GM18508 (cell line): ENCODE results near the gene CCR3.
"Not testable (repeated sequence)": the region's sequence is repeated elsewhere in the genome, so short reads cannot be mapped to it uniquely, and the experiment has no call there.

Experiments
- ATAC-seq: cut with Tn5 transposase; IDR thresholded peaks from one replicate; pipeline ENCODE4 v1.9.1; 2021; ENCODE audit warnings: moderate number of reproducible peaks; ENCODE audit not compliant: insufficient read depth, unreplicated experiment

Gene CCR3

DNA sequence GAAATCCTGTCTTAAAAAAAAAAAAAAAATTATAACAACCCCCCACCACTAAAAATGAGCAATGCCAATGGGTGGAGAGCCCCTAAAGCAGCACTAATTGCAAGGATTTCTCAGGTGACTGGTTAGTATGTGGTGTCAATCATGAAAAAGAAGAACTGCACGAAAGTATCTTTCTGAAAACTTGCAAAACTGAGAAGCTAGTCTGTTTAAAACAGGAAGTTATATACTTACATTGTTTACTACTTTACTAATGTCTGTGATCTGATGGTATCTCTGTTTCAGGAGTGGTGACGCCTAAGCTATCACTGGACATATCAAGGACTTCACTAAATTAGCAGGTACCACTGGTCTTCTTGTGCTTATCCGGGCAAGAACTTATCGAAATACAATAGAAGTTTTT, at the start of gene CCR3:
TSS of gene CCR3 (plus strand) at position 341 of the 400 bp plus-strand sequence. CDS start 22,699 bp downstream, outside the sequence.
- ATAC-seq, result no peak

DNA sequence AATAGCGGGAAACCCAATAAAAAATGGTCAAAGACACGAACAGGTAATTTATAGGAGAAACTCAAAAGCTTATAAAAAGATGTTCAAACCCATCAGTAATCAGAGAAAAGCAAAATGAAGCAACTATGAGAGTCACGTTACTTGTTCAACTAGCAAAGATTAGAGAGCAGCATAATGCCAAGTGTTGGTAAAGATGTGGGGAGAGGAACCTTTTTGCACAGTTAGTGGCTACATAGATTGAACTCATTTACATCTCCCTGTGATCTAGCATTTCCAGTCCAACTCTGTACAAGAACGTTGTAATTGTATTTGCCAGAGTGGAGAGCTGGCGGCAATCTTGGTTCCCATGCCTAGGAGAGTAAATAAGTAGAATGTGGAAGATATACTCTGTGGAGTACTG, 49.3 kb upstream of the CCR3 start:
- ATAC-seq, result no peak

- no peak for ATAC-seq
Measured at GRCh38 chr3:46193436-46193835, 48.8 kb upstream of the CCR3 start.

GRCh38 chr3:46194868-46195553, 47.2 kb upstream of the CCR3 start:
- no peak for ATAC-seq

DNA sequence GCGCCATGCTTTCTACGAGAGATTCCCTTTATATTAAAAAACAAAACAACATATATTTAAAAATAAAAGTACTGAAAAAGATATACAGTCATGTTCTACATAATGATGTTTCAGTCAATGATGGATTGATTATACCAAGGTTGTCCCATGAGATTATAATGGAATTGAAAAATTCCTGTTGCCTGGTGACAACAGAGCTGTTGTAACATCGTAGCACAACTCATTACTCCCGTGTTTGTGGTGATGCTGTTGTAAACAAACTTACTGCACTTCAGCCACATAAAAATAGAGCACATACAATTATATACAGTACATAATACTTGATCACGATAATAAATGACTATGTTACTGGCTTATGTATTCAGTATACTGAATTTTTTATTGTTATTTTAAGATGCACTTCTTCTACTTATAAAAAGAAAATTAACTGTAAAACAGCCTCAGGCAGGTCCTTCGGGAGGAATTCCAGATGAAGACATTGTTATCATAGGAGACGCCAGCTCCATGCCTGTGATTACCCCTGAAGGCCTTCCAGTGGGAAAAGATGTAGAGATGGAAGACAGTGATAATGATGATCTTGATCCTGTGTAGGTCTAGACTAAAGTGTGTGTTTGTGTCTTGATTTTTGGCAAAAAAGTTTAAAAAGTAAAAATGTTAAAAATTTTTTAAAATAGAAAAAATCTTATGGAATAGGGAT, 45.9 kb upstream of the CCR3 start:
- ATAC-seq, result no peak

DNA sequence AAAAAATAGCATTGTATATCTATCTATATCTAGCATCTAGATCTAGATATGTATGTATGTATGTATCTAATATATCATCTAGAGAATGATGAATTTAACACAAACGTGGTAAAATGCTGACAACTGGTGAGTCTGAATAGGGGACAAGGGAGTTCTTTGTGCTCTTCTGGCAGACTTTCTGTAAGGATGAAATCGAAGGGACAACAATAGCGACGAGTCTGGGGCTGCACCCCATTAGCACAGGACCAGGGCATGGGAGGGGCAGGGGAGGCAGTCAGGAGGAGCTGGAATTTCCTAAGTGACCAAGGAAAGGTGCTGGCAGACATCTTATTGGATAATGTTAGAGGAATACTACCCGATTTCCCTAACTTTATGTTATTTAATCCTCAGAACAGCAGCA, 42.0 kb upstream of the CCR3 start:
- no peak for ATAC-seq

DNA sequence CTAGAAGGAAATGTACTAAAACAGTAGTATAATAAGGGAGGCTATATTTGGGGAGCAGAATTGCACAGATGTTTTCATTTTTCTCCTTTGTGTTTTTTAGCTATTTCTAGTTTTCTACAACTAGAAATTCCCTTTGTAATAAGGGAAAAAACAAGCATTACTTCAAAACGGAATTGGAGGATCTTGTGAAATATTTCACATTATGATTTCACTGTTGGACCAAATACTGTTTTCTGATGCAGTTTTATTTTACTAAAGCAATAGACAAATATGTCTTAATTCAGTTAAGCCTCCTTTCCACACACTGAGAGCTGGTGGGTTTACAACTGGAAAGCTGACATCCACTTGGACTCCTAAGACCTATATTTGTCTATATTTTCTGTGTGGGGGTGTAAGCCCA, 41.5 kb upstream of the CCR3 start:
- ATAC-seq, result no peak

GRCh38 chr3:46202535-46202934, 39.7 kb upstream of the CCR3 start:
- no peak for ATAC-seq

DNA sequence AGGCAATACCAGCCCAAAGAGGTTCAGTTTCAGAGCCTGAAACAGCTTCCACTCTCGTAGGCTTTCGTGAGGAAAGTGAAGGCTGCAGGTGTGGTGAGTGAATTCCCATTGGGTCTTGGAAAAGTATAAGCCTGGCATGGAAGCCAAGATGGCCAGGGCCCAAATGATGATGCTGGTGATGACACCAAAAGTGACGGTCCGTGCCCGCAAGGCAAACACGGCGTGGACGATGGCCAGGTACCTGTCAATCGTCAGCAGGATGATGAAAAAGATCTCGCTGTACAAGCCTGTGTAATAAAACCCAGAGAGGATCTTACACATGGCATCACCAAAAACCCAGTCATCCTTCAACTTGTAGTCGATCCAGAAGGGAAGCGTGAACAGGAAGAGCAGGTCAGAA, 38.6 kb upstream of the CCR3 start:
- no peak for ATAC-seq

DNA sequence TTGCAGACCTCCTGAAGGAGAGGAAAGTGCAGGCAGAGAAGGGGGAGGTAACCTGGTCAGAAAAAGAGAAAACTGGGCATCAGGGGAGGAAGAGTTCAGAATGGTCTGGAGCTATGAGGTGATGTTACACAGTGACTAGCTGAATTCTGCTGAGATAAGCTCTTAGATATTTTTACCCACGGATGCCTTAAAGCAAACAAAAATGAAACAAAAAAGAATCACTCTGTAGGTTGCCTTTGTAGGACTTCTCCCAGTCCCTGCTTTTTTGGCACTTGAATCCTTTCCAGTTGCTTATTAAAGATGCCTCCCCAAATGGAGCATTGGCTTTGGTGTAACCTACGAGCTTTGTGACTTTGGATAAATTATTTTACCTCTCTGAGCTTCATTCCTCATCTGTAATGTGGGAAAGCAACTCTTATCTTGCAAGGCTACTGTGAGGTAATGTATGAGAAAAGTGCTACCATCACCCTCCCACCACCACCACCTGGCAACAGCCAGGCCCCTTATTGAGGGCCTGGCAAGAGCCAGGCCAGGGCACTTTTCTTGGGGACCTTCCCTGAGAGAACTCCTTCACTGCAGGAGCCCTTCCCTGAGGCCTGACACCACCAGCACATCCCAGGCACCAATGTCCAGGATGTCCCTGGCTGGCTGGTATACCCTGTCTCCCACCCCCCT, 36.8 kb upstream of the CCR3 start:
- ATAC-seq, result no peak

DNA sequence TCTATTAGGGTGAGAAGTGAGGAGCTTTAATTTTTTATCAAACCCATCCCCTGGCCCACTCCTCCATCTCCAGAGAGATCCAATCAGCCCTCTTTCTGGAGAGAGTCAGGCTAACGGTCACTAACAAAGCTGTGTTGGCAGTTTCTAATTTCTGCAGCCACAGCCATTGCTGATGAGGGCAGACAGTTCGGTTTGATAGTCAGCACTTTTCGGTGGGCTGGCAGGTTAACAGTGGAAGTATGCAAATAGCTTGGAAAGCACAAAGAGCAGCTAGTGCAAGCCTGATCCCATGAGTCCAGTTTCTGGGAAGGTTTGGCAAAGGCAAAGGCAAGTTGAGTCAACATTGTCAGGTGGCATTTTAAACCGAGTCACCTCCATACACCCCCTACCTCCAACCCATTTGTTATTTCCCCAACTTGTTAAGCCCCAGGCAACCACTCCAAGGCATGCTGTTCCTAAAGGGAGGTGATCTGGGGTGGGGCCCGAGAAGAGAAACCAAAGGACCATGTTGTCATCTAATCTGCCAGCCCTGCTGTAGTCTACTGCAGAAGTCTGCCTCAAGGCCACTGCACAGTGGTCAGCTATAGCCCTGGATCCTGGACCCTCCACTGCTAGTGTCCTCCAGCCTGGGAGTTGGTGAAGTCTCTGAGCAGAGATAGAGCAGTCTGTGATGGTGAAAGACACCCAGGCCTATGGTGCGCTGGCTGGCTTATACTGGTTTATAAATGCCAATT, 35.8 kb upstream of the CCR3 start:
- no peak for ATAC-seq

DNA sequence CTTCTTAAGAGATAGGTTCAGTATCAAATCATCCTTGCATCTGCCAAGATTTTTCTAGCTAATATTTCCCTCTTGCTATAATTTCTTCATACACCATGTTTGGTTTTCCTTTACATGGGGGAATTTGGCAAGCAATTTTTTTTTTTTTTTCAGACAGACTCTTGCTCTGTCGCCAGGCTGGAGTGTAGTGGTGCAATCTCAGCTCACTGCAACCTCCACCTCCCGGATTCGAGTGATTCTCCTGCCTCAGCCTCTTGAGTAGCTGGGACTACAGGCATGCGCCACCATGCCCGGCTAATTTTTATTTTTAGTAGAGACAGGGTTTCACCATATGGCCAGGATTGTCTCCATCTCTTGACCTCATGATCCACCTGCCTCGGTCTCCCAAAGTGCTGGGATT, 34.7 kb upstream of the CCR3 start:
- not testable (repeated sequence) for ATAC-seq

- ATAC-seq, result no peak
Measured at GRCh38 chr3:46208167-46208704, 34.0 kb upstream of the CCR3 start, which contains the start of gene CCR1. CCR1 (minus strand) TSS chr3:46208313; CDS start chr3:46204313, 4,000 bp downstream.

DNA sequence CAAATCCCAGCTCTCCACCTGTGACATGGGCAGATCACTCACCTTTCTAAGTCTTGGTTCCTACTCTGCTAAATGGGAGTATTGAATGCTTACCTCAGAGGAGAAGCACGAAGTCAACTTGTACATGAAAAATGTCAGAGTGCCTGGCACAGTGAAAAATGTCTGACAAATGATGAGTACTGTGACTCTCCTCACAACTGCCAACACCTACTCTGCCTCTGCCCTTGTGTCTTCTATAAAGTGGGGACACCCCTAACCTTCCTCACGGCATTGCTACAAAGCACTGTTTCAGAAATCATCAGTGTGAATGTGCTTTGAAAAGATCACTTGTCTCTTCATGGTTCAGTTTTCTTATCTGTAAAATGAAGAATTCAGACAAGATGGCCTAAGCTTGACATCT, 33.2 kb upstream of the CCR3 start:
- ATAC-seq, result no peak

GRCh38 chr3:46209746-46210470, 32.4 kb upstream of the CCR3 start:
- no peak for ATAC-seq

GRCh38 chr3:46212101-46212500, 30.2 kb upstream of the CCR3 start:
- ATAC-seq, result no peak

DNA sequence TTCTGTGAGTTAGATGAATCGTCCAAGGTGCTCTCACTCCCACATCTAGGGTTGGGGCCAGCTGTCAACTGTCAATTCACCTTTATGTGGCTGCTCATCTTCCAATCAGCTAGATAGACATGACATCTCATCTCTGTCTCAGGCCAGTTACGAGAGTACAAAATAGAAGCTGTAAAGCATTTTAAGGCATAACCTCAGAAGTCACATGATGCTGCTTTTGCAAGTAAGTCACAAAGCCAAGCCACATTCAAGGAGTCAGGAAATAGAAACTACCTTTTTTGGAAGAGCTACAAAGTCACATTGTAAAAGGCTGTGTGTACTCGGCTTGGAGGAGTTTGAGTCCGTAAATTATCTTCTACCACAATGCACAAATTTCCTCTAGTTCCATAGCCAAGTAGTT, 29.1 kb upstream of the CCR3 start:
- ATAC-seq, result no peak

DNA sequence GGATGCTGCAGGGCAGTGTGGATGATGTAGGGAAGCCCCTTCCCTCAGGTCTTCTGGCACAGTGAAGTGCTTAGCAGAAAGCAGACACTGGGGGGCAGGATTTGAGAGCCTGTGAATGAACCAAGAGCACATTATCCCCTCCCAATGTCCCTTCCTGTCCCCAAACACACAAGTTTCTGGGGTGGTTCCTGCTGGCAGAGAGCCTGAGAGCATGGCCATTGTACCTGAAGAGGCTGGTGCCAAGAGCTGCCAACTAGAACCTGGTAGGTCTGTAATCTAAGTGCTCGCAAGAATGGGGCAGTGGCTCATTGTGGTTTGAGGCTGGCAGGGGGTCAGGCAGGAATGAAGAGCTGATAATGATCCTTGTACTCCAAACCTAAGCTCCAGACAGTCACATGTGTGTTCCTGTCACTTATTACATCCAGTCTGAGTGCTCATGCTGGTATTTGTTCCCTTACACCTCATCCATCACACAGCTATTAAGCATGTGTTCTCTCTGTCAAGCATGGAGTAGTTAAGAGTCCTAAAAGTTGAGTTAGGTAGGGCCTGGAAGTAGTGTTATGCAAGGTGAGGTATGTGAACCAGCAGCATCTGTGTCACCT, 27.4 kb upstream of the CCR3 start:
- no peak for ATAC-seq

DNA sequence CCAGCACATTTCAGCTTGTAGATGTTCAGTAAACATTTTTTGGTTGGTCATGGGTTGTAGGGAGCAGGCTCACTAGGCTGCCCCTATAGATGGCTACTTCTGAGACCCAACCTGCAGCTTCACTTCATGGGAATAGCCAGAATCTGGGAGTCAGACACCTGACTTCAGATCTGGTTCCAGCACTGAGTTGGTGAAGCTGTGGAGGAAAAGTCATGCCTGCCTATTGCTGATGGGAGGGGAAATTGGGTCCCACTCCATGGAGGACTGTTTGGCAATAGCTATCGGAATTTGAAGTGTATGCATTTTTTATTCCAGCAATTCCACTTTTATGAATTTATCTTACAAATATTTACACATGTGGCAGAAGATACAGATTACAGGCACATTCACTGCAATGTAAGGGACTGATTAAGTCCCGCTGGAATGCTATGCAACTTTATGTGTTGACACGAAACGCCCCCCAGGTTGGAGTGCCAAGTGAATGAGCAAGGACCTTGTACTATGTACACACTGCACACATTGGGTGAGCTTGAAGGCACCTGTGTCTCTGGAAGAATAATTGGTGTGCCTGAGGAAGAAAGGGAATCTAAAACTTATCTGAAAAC, 26.3 kb upstream of the CCR3 start:
- no peak for ATAC-seq
